ENCODE measurements around the gene OR7D2.

OR7D2 gene

DNA sequence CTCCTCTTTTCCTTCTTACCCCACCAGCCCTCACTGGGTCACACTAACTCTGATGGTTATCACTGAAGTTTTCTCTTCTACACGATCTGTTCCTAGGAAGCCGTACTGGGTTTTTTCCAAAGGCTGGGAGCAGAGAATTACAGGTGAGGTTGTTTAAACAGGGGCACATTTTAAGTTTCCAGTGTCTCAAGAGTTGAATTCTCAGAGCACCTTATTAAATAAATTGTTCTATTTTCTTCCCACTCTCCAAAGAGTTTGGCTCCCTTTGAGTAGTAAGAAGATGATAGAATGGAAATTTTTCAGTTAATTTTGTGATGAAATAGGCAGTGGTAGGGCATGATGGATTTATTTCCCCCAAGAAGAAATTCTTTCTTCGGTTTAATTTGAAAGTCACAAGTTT lies 40.7 kb downstream of the OR7D2 start, which contains the start of gene OR7D4:
Gene OR7D4, minus strand, starts transcription at position 101 of the 400 bp plus-strand sequence. CDS start 4,752 bp downstream, outside the sequence.
- no peak for DNase-seq
